ENCODE data around the gene AKAP5.

- no peak for TF ChIP-seq CHD7 (IDR thresholded peaks at IDR 0.05; ENCODE audit: insufficient replicate concordance, low read length)
- no peak for TF ChIP-seq CTCF (IDR thresholded peaks at IDR 0.05; ENCODE audit: control extremely low read depth in 1 of 3, insufficient read depth in 1 of 3, low read depth in 1 of 3, low read length in 3 of 3)
- TF ChIP-seq MAX (IDR thresholded peaks at IDR 0.05): no peak
- TF ChIP-seq POLR2AphosphoS5 (IDR thresholded peaks at IDR 0.05; ENCODE audit: low read depth, low read length): no peak
- no peak for TF ChIP-seq E2F6 (IDR thresholded peaks at IDR 0.05)
- TF ChIP-seq BRCA1 (IDR thresholded peaks at IDR 0.05; ENCODE audit: low read depth, low read length): no peak
- TF ChIP-seq POLR2A (IDR thresholded peaks at IDR 0.05; ENCODE audit: control extremely low read depth in 1 of 2, low read depth in 2 of 2, low read length in 2 of 2): no peak
- TF ChIP-seq USF2 (IDR thresholded peaks at IDR 0.05; ENCODE audit: low read length): no peak
- TF ChIP-seq GTF2F1 (IDR thresholded peaks at IDR 0.05; ENCODE audit: borderline replicate concordance, low read depth, low read length): no peak
- no peak for TF ChIP-seq HDAC6 (IDR thresholded peaks at IDR 0.05; ENCODE audit: low read depth, low read length)
- no peak for TF ChIP-seq CREB1 (IDR thresholded peaks at IDR 0.05)
- TF ChIP-seq ATF3 (IDR thresholded peaks at IDR 0.05; ENCODE audit: insufficient read depth, low read depth, low read length): no peak
- TF ChIP-seq TCF12 (IDR thresholded peaks at IDR 0.05; ENCODE audit: low read depth, low read length): no peak
- TF ChIP-seq SIRT6 (IDR thresholded peaks at IDR 0.05; ENCODE audit: low read length): no peak
Observed at GRCh38 chr14:64467101-64467500, 1.8 kb downstream of the AKAP5 start.
